HG02623 (cell line): ENCODE results near the gene VAV3.

Experiments used
- ATAC-seq: cut with Tn5 transposase; IDR thresholded peaks from one replicate; pipeline ENCODE4 v1.9.1; 2021; ENCODE audit warnings: moderate library complexity; ENCODE audit not compliant: unreplicated experiment

The VAV3 gene

GRCh38 chr1:107842241-107842640 is 122.7 kb downstream of the VAV3 start:
- ATAC-seq, result no peak

- ATAC-seq, result no peak
These were observed 124.3 kb downstream of the VAV3 start for GRCh38 chr1:107840725-107841124.

GRCh38 chr1:107838056-107838455 is 126.9 kb downstream of the VAV3 start:
- ATAC-seq, result no peak

- ATAC-seq, result no peak
These were observed 129.8 kb downstream of the VAV3 start for GRCh38 chr1:107835151-107835670.

- ATAC-seq, result no peak
These were observed 131.9 kb downstream of the VAV3 start for GRCh38 chr1:107833061-107833460.

GRCh38 chr1:107831921-107832320 is 133.1 kb downstream of the VAV3 start:
- no peak for ATAC-seq

- no peak for ATAC-seq
These were observed 134.5 kb downstream of the VAV3 start for GRCh38 chr1:107830526-107830925.

GRCh38 chr1:107830075-107830474 is 134.9 kb downstream of the VAV3 start:
- no peak for ATAC-seq

GRCh38 chr1:107829036-107829770 is 135.8 kb downstream of the VAV3 start:
- ATAC-seq, result no peak

- ATAC-seq, result no peak
These were observed 140.0 kb downstream of the VAV3 start for GRCh38 chr1:107824946-107825345.

GRCh38 chr1:107821340-107821739 is 143.6 kb downstream of the VAV3 start:
- no peak for ATAC-seq

- no peak for ATAC-seq
These were observed 144.2 kb downstream of the VAV3 start for GRCh38 chr1:107820801-107821200.

- no peak for ATAC-seq
These were observed 147.0 kb downstream of the VAV3 start for GRCh38 chr1:107817935-107818334.

- ATAC-seq, result no peak
These were observed 147.8 kb downstream of the VAV3 start for GRCh38 chr1:107817206-107817605.

- no peak for ATAC-seq
These were observed 154.6 kb downstream of the VAV3 start for GRCh38 chr1:107810291-107810951.

GRCh38 chr1:107807855-107808254 is 157.1 kb downstream of the VAV3 start:
- ATAC-seq, result no peak

- ATAC-seq, result no peak
These were observed 157.6 kb downstream of the VAV3 start for GRCh38 chr1:107807405-107807804.

GRCh38 chr1:107806902-107807301 is 158.1 kb downstream of the VAV3 start:
- no peak for ATAC-seq

- ATAC-seq, result no peak
These were observed 160.2 kb downstream of the VAV3 start for GRCh38 chr1:107804741-107805140.

- no peak for ATAC-seq
These were observed 160.8 kb downstream of the VAV3 start for GRCh38 chr1:107804134-107804533.

- ATAC-seq, result no peak
These were observed 161.4 kb downstream of the VAV3 start for GRCh38 chr1:107803579-107803978.

- no peak for ATAC-seq
These were observed 162.3 kb downstream of the VAV3 start for GRCh38 chr1:107802654-107803053.
